ENCODE measurements around the gene SPTBN2. TPM values are rescaled to one million over a fixed set of nuclear protein-coding genes. Genes with fewer than 3 reads are reported as not detected.

SPTBN2 gene
- total and polyA plus RNA-seq, 3 donors from 2014 or later: 116 to 239 (median 159) TPM

GRCh38 chr11:66686100-66686785 lies 42.8 kb downstream of the SPTBN2 start:
- Histone ChIP-seq H3K4me3 (no peak overlapping the region), H3K27me3 (no peaks in the 10 kb centered on the region), H3K4me1 (no peaks in the 10 kb centered on the region), H3K9me3 (no peaks in the 10 kb centered on the region), H3K27ac (no peak overlapping the region), H3K36me3 (ENCODE audit: low read depth, missing control alignments) (no peaks in the 10 kb centered on the region)
- TF ChIP-seq POLR2A (IDR thresholded peaks at IDR 0.05): no peak
- intact Hi-C loops (cut with DNase I; ENCODE audit: low total_unique reads): no loop called here
- WGBS, 2 donors: 71 to 74% methylated on average over 14 to 15 of the region's 15 CpGs
- DNase-seq: no peak

GRCh38 chr11:66685276-66686099 lies 43.5 kb downstream of the SPTBN2 start:
- H3K27me3 ChIP-seq: no peaks in the 10 kb centered on the region
- DNase-seq: no peak
- no peaks in the 10 kb centered on the region for H3K4me1 ChIP-seq
- no peak overlapping the region for H3K27ac ChIP-seq
- H3K36me3 ChIP-seq (ENCODE audit: low read depth, missing control alignments): no peaks in the 10 kb centered on the region
- intact Hi-C loops (cut with DNase I; ENCODE audit: low total_unique reads): no loop called here
- H3K4me3 ChIP-seq: no peak overlapping the region
- TF ChIP-seq POLR2A (IDR thresholded peaks at IDR 0.05): no peak
- no peaks in the 10 kb centered on the region for H3K9me3 ChIP-seq
- WGBS, 2 donors: 78 to 84% methylated on average over 27 of the region's 27 CpGs

DNA sequence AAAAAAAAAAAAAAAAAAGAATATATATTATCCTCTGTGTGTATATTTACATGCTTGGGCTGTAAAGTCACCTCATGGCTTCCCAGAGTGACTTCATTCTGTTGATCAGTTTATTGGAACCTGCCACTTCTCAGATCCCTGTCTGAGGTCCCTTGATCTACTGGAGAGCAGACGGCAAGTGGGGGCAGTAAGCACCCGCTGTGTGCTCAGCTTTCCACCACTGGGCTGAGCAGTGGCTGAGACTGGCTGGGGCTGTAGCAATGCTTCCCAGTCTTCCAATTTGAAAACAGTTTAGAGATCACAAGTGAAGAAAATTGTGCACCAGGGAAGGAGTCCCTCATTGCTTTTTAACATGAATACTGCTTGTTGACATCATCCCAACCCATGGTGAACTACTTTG lies 44.4 kb downstream of the SPTBN2 start:
- H3K9me3 ChIP-seq: no peaks in the 10 kb centered on the region
- WGBS, 2 donors: 92% methylated on average over 2 of the region's 2 CpGs
- DNase-seq: no peak
- TF ChIP-seq CTCF (IDR thresholded peaks at IDR 0.05) (no peak), POLR2A (IDR thresholded peaks at IDR 0.05) (no peak)
- H3K4me3 ChIP-seq: no peak overlapping the region
- intact Hi-C loops (cut with DNase I; ENCODE audit: low total_unique reads): no loop called here
- no peak overlapping the region for H3K27ac ChIP-seq
- H3K4me1 ChIP-seq: no peaks in the 10 kb centered on the region
- H3K36me3 ChIP-seq (ENCODE audit: low read depth, missing control alignments): no peaks in the 10 kb centered on the region
- no peaks in the 10 kb centered on the region for H3K27me3 ChIP-seq

DNA sequence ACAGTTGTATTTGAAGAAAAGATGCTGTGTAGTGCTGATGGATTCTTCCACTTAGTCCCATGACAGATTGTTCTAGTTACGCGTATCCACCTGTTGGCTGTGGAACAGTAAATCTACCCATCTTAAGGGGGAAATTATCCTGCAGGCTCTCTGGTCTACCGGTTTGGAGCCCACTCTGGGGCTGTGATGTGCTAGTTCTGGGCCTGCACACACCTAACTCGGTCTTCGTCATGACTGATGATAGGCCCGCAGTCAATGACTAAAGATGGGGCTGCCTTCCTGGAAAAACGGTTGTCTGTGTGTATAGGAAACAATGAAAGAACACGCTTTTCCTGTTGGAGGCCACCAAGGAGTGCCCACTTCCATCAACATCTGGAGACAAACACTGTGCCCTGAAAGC lies 45.1 kb downstream of the SPTBN2 start:
- TF ChIP-seq CTCF (IDR thresholded peaks at IDR 0.05) (no peak), POLR2A (IDR thresholded peaks at IDR 0.05) (no peak)
- H3K4me3 ChIP-seq: no peak overlapping the region
- 91 to 94% methylated on average over 8 of the region's 8 CpGs for WGBS, 2 donors
- H3K27ac ChIP-seq: no peak overlapping the region
- intact Hi-C loops (cut with DNase I; ENCODE audit: low total_unique reads): no loop called here
- no peaks in the 10 kb centered on the region for H3K9me3 ChIP-seq
- DNase-seq: no peak
- peaks cover under 1% of the 10 kb centered on the region for H3K4me1 ChIP-seq
- H3K36me3 ChIP-seq (ENCODE audit: low read depth, missing control alignments): no peaks in the 10 kb centered on the region
- no peaks in the 10 kb centered on the region for H3K27me3 ChIP-seq

- Histone ChIP-seq H3K27me3 (no peaks in the 10 kb centered on the region), H3K9me3 (no peaks in the 10 kb centered on the region), H3K4me3 (no peak overlapping the region), H3K36me3 (ENCODE audit: low read depth, missing control alignments) (no peaks in the 10 kb centered on the region), H3K27ac (no peak overlapping the region), H3K4me1 (peaks cover 10% of the 10 kb centered on the region)
- no peak for DNase-seq
- intact Hi-C loops (cut with DNase I; ENCODE audit: low total_unique reads): no loop called here
- no peak for TF ChIP-seq CTCF (IDR thresholded peaks at IDR 0.05)
- TF ChIP-seq POLR2A (IDR thresholded peaks at IDR 0.05): no peak
- WGBS, 2 donors: 91 to 94% methylated on average over 7 of the region's 7 CpGs
These were observed 47.9 kb downstream of the SPTBN2 start for GRCh38 chr11:66680966-66681645.

Data from testis (tissue), 3 donors.